GM13977 (cell line): ENCODE data around the gene PIP5KL1.

Source experiments
- DNase-seq: peaks from one replicate; pipeline ENCODE4 v3.0.0; 2012; ENCODE audit warnings: low spot score
- CTCF ChIP-seq: IDR thresholded peaks from 2 replicates; pipeline ENCODE4 v1.5.1; 2012; ENCODE audit warnings: mild to moderate bottlenecking, control low read depth; ENCODE audit not compliant: insufficient read depth; ENCODE audit errors: extremely low read depth, missing control alignments
- in situ Hi-C: fragments of 300-500 bp; cut with MboI; formaldehyde crosslinking; loops from one replicate; pipeline ENCODE4 v1.12.0; 2022; ENCODE audit warnings: low sequenced_read_pairs, low pct_unique_long_range_greater_than_20kb, mixed read lengths, inconsistent platforms; ENCODE audit not compliant: unreplicated experiment

The PIP5KL1 gene

GRCh38 chr9:127878652-127879390 is 51.8 kb downstream of the PIP5KL1 start:
- no peak for DNase-seq
- in situ Hi-C loops, result no loop called here
- TF ChIP-seq CTCF, result no peak

- no peak for TF ChIP-seq CTCF
- in situ Hi-C loops, result no loop called here
- DNase-seq, result no peak
These were observed 52.5 kb downstream of the PIP5KL1 start for GRCh38 chr9:127878001-127878651.

- TF ChIP-seq CTCF, result no peak
- no peak for DNase-seq
- in situ Hi-C loops, result no loop called here
These were observed 53.0 kb downstream of the PIP5KL1 start, which contains the start of gene AK1 for GRCh38 chr9:127877566-127877998. Gene AK1 (minus strand): TSS chr9:127877675. CDS start chr9:127874617, 3,058 bp downstream.

GRCh38 chr9:127876764-127877562 is 53.6 kb downstream of the PIP5KL1 start:
- TF ChIP-seq CTCF, result no peak
- DNase-seq, result no peak
- in situ Hi-C loops, result no loop called here

GRCh38 chr9:127876026-127876763 is 54.4 kb downstream of the PIP5KL1 start:
- DNase-seq, result no peak
- TF ChIP-seq CTCF, result no peak
- in situ Hi-C loops, result no loop called here
